Pons (tissue), 1 donor: ENCODE data around the gene SLC13A4.
A peak's percentile ranks its signal among the peaks of the same experiment; 100 is the strongest.
"Not testable (repeated sequence)": the region's sequence is repeated elsewhere in the genome, so short reads cannot be mapped to it uniquely, and the experiment has no call there.

Experiments
- DNase-seq: peaks from one replicate; pipeline ENCODE4 v3.0.0-alpha.2; 2016; ENCODE audit warnings: low spot score

The SLC13A4 gene

DNA sequence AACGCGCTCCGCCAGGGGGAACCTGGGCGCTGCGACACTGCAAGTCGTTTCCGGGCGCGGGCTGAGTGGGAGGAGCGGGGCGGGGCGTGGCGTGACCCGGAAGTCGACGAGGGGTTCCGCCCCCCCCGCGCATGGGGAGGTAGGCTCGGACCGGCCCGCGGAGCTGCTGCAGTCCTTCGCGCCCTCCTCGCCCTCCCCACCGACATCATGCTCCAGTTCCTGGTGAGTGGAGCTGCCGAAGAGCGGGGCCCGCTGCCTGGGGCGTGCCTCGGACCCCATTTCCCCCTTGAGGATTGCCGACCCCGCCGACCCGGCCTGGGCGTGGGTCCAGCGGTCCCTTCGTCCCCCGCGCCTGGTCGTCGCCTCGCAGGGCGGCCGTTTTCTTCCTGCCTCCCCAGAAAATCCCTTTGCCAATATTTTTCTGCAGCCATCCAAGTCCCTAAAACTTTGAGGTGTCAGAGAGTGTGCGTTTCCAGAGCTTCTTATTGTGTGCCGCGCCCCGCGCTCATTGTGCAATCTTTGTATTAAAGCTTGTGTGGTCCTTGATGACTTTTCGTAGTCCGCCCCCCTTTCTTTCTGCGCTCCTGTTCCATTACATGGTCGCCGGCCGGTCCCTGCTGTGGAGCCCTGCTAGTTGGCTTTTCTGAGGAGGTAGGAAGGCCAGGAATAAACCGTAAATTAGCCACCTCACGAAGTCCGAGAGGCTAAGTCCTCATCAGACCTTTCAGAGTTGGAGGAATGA is 65.4 kb downstream of the SLC13A4 start, which contains the start of gene STMP1:
STMP1 (plus strand) TSS at position 142 of the 742 bp plus-strand sequence.
- DNase-seq, result peak; percentile 92

DNA sequence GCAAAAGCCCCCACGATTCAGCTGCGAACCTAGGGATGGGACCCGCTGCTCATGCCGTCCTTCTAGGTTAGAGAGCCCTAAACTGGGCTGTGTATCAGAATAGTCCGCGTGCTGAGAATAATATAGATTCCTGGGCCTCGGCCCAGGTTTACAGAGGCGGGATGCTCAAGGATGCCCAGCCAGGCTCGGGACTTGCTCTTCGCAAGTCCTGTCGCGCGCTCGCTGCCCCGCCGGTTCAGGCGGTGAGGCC is 65.9 kb downstream of the SLC13A4 start:
- DNase-seq, result no peak

DNA sequence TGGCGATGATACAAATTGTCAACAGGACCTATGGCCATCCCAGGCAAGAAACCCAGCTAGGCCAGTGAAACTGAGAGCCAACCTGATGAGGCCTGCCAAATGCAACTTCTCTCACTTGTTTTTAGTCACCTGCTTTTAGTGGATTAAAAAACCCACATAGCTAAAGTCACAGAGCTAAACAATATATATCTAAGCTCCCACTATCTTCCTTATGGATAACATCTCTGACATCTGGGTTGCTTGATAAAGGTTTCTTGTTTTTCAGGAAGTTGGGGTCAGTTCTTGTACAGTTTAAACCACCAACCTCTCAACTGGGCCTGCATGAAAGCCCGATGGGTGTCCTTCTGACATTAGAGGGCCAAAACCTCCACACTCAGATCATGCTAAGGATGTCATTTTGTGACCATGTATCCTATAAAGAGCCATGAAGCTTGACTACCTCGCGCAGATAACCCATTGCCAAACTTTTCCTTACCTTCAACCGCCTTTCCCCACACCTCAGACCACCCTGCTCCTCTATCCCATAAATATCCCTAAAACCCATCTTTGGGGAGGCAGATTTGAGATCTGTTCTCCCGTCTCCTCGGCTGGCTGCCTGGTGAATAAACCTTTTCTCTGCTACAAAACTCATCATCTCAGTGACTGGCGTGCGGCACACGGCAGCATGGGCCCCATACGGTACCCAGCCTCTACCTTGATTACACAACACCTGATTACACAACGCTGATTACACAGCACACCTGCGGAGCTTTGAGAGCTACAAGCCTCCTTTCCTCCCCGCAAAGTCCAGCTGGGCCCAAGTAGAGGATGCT is 66.5 kb downstream of the SLC13A4 start:
- DNase-seq, result no peak

DNA sequence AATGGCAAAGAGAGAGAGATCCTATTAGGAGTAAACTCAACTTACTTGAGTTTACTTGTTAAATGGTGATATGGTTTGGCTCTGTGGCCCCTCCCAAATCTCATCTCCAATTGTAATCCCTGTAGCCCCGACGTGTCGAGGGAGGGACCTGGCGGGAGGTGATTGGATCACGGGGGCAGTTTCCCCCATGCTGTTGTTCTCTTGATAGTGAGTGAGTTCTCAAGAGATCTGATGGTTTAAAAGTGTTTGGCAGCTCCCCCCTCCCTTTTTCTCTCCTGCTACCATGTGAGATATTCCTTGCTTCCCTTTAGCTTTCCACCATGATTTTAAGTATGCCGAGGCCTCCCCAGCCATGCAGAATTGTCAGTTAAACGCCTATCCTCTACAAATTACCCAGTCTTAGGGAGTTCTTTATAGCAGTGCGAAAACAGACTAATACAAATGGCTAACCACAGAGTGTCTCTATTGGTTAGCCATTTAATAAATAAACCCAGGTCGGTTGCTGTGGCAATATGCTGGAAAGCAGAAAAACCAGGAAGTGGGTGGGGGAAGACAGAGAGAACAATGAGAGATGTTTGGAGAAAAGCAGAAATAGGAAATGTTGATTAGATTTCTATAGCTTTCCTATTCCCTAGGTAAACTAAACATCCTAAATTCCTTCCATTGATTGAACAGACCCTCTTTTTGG is 68.7 kb downstream of the SLC13A4 start:
- DNase-seq, result no peak

DNA sequence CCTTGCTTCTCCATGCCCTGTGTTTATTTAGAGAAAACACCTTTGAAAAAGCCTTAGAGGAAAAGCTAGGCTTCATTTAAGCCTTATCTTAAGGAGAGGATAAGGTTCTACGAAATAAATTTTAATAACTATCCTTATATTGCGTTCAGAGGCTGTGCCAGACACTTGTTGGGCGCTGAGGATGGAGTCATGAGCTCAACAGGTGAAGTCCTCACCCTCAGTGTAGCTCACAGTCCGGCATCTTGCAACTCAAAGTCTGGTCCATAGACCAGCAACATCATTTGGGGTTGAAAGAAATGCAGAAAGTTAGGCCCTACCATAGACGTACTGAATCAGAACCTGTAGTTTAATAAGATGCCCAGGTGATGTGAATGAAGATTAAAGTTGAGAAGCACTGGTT is 69.4 kb downstream of the SLC13A4 start:
- DNase-seq, result no peak

DNA sequence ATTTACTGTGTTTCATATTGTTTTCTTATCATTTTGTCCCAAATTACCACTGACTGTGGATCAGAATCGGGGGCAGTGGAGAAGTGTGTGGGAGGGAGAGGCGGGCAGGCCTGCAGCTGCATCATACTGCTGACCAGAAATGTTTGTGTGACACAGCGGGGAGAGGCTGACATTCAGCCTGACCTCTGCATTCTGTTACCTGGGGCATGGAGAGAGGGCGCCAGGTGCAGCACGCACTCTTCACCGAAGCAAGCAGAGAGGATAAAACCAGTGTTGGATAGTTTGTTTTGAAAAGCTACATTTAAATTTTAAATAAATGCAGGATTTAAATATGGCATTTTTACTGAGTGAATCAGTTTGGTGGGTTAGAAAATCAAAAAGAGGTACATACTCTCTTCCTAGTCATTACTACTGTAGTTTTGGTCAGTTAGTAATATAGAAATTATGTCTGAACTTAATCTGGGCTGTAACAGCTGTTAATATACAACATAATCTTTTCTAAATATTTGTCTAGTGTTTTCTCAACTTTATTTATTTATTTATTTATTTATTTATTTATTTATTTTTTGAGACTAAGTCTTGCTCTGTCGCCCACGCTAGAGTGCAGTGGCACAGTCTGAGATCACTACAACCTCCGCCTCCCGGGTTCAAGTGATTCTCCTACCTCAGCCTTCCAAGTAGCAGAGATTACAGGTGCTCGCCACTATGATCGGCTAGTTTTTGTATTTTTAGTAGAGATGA is 74.5 kb downstream of the SLC13A4 start:
- no peak for DNase-seq

DNA sequence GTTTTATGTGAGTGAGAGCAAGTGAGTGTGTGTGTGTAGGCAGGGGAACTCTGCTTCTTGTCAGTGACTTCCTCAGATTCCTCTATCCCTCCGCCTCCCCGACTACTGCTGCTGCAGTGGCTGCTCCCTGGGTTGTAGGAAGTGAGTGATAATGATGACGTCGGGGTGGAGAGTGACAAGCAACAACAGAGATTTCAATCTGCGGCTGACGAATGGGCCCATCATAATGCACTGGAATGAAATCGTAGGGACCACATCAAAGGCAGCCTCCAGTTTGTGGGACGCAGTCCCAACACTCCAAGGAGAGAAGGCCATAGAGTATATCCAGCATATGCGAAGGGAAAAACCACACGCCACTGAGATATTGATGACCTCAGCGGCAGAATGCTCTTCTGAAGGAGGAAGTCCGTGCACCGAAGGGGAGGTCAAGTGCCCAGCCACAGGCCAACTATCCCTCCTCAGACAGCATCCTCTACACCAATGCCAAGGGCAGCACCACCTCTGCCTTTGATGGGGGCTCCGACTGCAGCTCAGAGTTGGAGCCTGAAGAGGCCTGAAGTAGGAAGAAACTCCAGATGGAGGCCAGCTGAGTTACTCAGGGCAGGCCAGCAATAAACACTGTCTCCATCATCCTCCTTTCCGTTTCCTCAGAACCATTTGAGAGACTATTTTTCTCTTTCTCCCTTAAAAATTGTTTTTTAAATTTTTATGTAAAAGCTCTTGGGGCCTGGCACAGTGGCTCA is 77.0 kb downstream of the SLC13A4 start:
- no peak for DNase-seq

GRCh38 chr7:135648235-135648634 is 79.8 kb downstream of the SLC13A4 start:
- DNase-seq, result no peak

- no peak for DNase-seq
These were observed 80.2 kb downstream of the SLC13A4 start for GRCh38 chr7:135647755-135648154.

DNA sequence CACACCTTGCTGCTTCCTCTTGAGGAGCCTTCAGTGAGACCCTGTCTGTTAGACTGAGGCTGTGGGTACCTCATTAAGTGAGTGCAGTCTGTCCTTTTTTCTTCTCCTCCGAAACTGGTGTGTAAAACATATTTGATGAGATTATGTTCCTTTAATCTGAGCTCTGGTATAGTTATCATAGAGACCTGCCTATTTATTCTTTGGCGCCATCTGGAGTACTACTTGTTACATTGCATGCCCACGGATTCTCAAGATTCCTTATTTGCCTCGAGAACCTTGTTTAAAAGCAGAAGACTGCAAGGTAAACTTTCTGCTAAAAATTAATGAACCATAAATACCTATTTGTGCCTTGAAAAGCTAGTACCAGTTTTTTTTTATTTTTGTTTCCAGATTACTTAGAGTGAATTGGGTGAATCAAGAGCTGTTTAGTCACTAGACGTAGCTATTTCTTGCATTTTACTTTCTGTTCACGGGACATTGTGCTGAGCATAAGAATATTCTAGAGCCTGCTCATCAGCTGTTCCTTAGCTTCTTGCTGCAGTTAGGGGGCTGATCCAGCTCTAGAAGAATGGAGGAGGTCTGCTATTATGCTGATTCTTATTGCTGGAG is 82.6 kb downstream of the SLC13A4 start:
- DNase-seq, result peak; percentile 79

- no peak for DNase-seq
These were observed 83.3 kb downstream of the SLC13A4 start for GRCh38 chr7:135644729-135645128.

DNA sequence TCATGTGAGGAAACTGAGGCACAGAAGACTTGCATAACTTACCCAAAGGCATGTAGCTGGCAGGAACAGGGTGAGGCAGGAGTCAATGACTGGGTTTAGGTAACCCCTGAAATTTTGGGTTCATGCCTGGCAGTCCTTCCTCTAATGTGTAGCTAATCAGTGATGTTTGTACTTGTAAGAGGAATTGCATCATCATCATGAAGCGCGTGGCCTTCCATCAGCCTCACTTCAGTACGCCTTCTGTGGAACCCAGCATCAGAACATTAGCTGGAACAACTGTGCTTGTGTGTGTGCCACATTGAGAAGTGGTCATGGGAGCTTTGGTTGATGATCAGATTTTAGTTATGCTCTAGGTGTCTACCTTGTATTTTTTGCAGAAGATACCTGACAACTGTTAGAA is 83.8 kb downstream of the SLC13A4 start:
- no peak for DNase-seq

DNA sequence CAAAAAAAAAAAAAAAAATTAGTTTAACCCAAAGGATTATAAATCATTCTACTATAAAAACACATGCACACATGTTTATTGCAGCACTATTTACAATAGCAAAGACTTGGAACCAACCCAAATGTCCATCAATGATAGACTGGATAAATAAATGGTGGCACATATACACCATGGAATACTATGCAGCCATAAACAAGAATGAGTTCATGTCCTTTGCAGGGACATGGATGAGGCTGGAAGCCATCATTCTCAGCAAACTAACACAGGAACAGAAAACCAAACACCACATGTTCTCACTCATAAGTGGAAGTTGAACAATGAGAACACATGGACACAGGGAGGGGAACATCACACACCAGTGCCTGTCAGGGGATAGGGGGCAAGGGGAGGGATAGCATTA is 88.3 kb downstream of the SLC13A4 start:
- DNase-seq, result not testable (repeated sequence)

GRCh38 chr7:135634191-135634878 is 93.7 kb downstream of the SLC13A4 start:
- DNase-seq, result no peak
